Measurements from ENCODE around the gene TCTN2. TPM values are rescaled to one million over a fixed set of nuclear protein-coding genes. Genes with fewer than 3 reads are reported as not detected.

TCTN2 gene
- total and polyA plus RNA-seq, 10 of the 15 experiments (the other 5 are each of a cell fraction or from before 2014, with no cell fraction given): 0.55 to 5.5 (median 3.3) TPM

DNA sequence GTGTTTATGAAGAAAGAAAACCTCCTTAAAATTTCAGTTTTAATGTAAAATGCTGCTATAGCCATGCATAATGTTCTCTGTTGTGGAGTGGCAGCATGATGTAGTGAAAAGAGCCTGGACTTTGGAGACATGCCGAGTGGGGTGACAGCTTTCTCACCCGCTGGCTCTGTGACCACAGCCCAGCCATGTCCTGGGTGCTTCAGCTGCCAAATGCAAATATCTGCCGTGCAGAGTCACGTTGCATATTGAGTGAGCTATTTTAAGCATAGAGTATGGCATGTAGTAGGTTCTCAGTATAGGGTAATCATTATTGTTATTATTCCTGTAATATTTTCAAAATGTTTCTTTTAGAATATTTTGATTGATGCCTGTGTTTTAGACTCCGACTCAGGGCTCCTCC is 15.5 kb upstream of the TCTN2 start:
- no peaks in the 10 kb centered on the region for H3K79me2 ChIP-seq (ENCODE audit: control insufficient read depth, insufficient read depth, low read length)
- ChIA-PET CTCF (interaction anchor here (0.6 to 1.5 kb wide), 3 partner anchors 21 to 58 kb away, joined by 3 to 9 read pairs (median 3); partner anchors contain the start of gene GTF2H3), POLR2A (interaction anchor here (1.3 to 6.8 kb wide), 2 partner anchors 14 to 57 kb away, joined by 5 to 56 read pairs; partner anchors contain the start of gene ATP6V0A2), SMC1A (ENCODE audit: uncharacterized antibody, unreplicated experiment) (interaction anchor here (1.0 to 2.4 kb wide), 5 partner anchors 11 to 272 kb away, joined by 3 to 13 read pairs (median 3); partner anchors contain the start of genes ATP6V0A2 and KMT5A), RAD21 (ENCODE audit: unreplicated experiment) (interaction anchor here (0.8 to 1.1 kb wide), 2 partner anchors 23 to 57 kb away, joined by 3 to 9 read pairs; partner anchors contain the start of gene ATP6V0A2)
- peaks cover 5 to 14% of the 10 kb centered on the region in 2 experiments; a peak in 3 of 4 replicates for H3K36me3 ChIP-seq (ENCODE audit: control insufficient read depth in 2 of 2, insufficient read depth in 2 of 2, low read length in 1 of 2)
- no peak overlapping the region for H3K4me3 ChIP-seq
- H3K9ac ChIP-seq (ENCODE audit: control insufficient read depth, insufficient read depth, low read length): no peak overlapping the region
- H3K4me2 ChIP-seq (ENCODE audit: control insufficient read depth, insufficient read depth): peak overlapping the region; percentile 89
- peaks cover 33% of the 10 kb centered on the region for H3K4me1 ChIP-seq (ENCODE audit: control insufficient read depth, insufficient read depth, low read length)
- H3K27ac ChIP-seq (ENCODE audit: control insufficient read depth, insufficient read depth): peak overlapping the region; percentile 67
- intact Hi-C loops (cut with micrococcal nuclease; ENCODE audit: unreplicated experiment) (loop anchor here (5.0 kb wide), 1 partner anchor 57 kb away; the partner anchor contains the start of gene ATP6V0A2), in situ Hi-C loops (cut with MboI) (no loop called here)
- BruUV-seq (replicated peaks): no TSS peak
- H2AFZ ChIP-seq (ENCODE audit: control insufficient read depth, low read depth, low read length): no peak overlapping the region
- no peaks in the 10 kb centered on the region for H3K27me3 ChIP-seq (replicated peaks in 1 of 2; ENCODE audit: control insufficient read depth in 2 of 2, insufficient read depth in 2 of 2, low read length in 1 of 2)
- DNase-seq (ENCODE audit: low read depth, low spot score) (peak; percentile 48), ATAC-seq (peak; percentile 97), FAIRE-seq (peak; percentile 89)
- no peaks in the 10 kb centered on the region for H3K9me3 ChIP-seq (replicated peaks; ENCODE audit: control insufficient read depth, insufficient read depth, low read length)
- WGBS (ENCODE audit: insufficient coverage, insufficient replicate concordance, low lambda C conversion rate, missing lambda C conversion rate): 18% methylated on average over 5 of the region's 5 CpGs
- no peaks in the 10 kb centered on the region for H4K20me1 ChIP-seq (ENCODE audit: control insufficient read depth, insufficient read depth)
- peak; percentile 26; the same call in 1 of the 2 replicates for TF ChIP-seq BACH1 (IDR thresholded peaks at IDR 0.05; ENCODE audit: borderline replicate concordance)
- TF ChIP-seq CHD2 (IDR thresholded peaks at IDR 0.05; ENCODE audit: borderline replicate concordance, low read depth, low read length): peak; percentile 35; the same call in 1 of the 2 replicates
- TF ChIP-seq, protein P1, sequence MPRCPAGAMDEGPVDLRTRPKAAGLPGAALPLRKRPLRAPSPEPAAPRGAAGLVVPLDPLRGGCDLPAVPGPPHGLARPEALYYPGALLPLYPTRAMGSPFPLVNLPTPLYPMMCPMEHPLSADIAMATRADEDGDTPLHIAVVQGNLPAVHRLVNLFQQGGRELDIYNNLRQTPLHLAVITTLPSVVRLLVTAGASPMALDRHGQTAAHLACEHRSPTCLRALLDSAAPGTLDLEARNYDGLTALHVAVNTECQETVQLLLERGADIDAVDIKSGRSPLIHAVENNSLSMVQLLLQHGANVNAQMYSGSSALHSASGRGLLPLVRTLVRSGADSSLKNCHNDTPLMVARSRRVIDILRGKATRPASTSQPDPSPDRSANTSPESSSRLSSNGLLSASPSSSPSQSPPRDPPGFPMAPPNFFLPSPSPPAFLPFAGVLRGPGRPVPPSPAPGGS (IDR thresholded peaks at IDR 0.05; ENCODE audit: borderline replicate concordance, insufficient read depth, low read depth, low read length, poor library complexity, severe bottlenecking): no peak
- TF ChIP-seq SIN3A (IDR thresholded peaks at IDR 0.05; ENCODE audit: low read depth, low read length): peak; percentile 46; the same call in 1 of the 2 replicates
- TF ChIP-seq YY1 (IDR thresholded peaks at IDR 0.05; ENCODE audit: low read depth, low read length): 0 out of 2 replicates have a peak, but pooled peaks have one; percentile 13
- no peak for TF ChIP-seq MTA3 (IDR thresholded peaks at IDR 0.05; ENCODE audit: borderline replicate concordance, low read length)
- TF ChIP-seq JUND (IDR thresholded peaks at IDR 0.05; ENCODE audit: low read depth, low read length): no peak
- no peak for TF ChIP-seq SMC3 (IDR thresholded peaks at IDR 0.05; ENCODE audit: borderline replicate concordance, low read length)
- peak; percentile 81 for TF ChIP-seq MXI1 (IDR thresholded peaks at IDR 0.05; ENCODE audit: low read depth, low read length)
- TF ChIP-seq DPF2 (IDR thresholded peaks at IDR 0.05): 0 out of 2 replicates have a peak, but pooled peaks have one; percentile 20
- TF ChIP-seq NR2F1 (conservative IDR thresholded peaks at IDR 0.05): no peak
- no peak for TF ChIP-seq POLR2AphosphoS2 (IDR thresholded peaks at IDR 0.05; ENCODE audit: low read depth, low read length)
- TF ChIP-seq CEBPZ (IDR thresholded peaks at IDR 0.05; ENCODE audit: low read depth, low read length): no peak
- TF ChIP-seq RAD51 (IDR thresholded peaks at IDR 0.05): peak; percentile 53; the same call in 1 of the 2 replicates
- peak; percentile 78 for TF ChIP-seq MEF2A (IDR thresholded peaks at IDR 0.05; ENCODE audit: insufficient read depth, low read depth, low read length)
- TF ChIP-seq KLF5 (IDR thresholded peaks at IDR 0.05; ENCODE audit: partially characterized antibody): no peak
- no peak for TF ChIP-seq YBX1 (IDR thresholded peaks at IDR 0.05)
- no peak for TF ChIP-seq NFYB (IDR thresholded peaks at IDR 0.05; ENCODE audit: insufficient read depth, low read depth, low read length)
- no peak for TF ChIP-seq TARDBP (IDR thresholded peaks at IDR 0.05; ENCODE audit: borderline replicate concordance)
- peak; percentile 78 for TF ChIP-seq RUNX3 (IDR thresholded peaks at IDR 0.05; ENCODE audit: low read length)
- no peak for TF ChIP-seq TBL1XR1 (IDR thresholded peaks at IDR 0.05; ENCODE audit: low read depth, low read length)
- peak; percentile 46; the same call in 1 of the 2 replicates for TF ChIP-seq PAX5 (IDR thresholded peaks at IDR 0.05; ENCODE audit: borderline replicate concordance, low read depth, low read length)
